ENCODE data around the gene TMEM242. TPM values are rescaled to one million over a fixed set of nuclear protein-coding genes. Genes with fewer than 3 reads are reported as not detected.

TMEM242 gene
- total and polyA plus RNA-seq, 4 donors: 11.2 to 18.2 (median 13.9) TPM

DNA sequence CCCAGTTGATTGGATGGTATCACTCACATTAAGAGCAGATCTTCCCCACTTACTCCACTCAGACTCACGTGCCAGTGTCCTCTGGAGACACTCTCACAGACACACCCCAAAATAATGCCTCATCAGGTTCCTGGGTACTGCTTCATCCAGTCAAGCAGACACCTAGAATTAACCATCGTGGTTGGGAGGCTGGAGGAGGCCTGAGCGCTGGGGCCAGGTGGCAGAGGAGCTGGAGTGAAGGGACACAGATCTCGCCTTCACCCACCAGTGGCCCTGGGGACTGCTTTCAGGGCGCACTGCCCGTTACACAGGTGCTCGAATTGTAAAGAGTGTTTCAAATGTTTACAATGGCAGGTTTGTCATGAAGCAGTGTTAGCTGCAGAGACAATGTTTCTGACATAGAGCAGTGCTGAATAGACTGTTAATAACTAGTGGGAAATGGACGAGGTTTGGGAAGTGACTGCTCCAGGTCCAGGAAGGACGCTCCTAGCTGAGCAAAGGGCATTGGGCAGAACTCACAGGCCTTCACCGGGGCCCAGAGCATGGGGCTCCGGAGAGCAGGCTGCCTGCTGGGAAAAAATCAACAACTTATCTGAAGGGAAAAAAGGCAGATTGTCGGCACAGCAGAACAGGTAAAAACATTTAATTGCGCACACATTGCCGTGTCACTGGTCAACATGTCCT, 38.4 kb downstream of the TMEM242 start:
- Histone ChIP-seq H3K9me3 (ENCODE audit: control insufficient read depth, insufficient read depth, low read length) (no peaks in the 10 kb centered on the region), H3K36me3 (ENCODE audit: control insufficient read depth, insufficient read depth, low read length) (peaks cover 18% of the 10 kb centered on the region), H3K4me3 (ENCODE audit: low read depth, low read length) (no peak overlapping the region), H3K27ac (ENCODE audit: low read depth, low read length) (no peak overlapping the region), H3K27me3 (ENCODE audit: control insufficient read depth, insufficient read depth, low read length) (peaks cover 4% of the 10 kb centered on the region), H3K4me1 (ENCODE audit: control insufficient read depth, insufficient read depth, low read length) (no peaks in the 10 kb centered on the region)
- no peak for DNase-seq (ENCODE audit: low read depth in 4 of 6, low spot score in 6 of 6)
- 88% methylated on average over 14 of the region's 14 CpGs for WGBS (ENCODE audit: insufficient coverage)

DNA sequence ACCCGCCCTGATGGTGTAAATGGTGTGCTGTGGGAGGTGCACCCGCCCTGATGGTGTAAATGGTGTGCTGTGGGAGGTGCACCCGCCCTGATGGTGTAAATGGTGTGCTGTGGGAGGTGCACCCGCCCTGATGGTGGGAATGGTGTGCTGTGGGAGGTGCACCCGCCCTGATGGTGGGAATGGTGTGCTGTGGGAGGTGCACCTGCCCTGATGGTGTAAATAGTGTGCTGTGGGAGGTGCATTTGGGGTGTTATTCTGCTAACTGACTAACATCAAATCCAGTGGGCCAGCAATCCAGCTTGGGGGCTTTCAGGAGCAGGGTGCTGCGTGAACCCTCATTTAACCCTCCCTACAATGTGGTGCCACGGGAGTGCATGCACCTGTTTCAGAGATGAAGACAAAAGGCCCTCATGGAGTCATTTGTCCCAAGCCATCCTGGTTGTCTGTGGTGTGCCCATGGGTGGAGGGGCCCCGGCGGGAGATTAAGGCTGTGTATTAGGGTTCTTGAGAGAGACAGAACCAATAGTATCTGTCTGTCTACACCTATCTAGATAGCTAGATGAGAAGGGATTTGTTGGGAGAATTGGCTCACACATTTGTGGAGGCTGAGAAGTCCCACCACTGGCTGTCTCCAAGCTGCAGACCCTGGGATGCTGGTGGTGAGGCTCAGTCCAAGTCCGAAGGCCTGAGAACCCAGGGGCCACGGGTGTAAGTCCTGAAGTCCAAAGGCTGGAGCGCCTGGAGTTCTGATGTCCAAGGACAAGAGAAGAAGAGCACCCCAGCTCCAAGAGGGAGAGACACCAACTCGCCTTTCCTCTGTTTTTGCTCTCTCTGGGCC, 39.2 kb downstream of the TMEM242 start:
- H3K4me1 ChIP-seq (ENCODE audit: control insufficient read depth, insufficient read depth, low read length): no peaks in the 10 kb centered on the region
- WGBS (ENCODE audit: insufficient coverage): 100% methylated on average over 3 of the region's 13 CpGs
- no peak for DNase-seq (ENCODE audit: low read depth in 4 of 6, low spot score in 6 of 6)
- no peaks in the 10 kb centered on the region for H3K9me3 ChIP-seq (ENCODE audit: control insufficient read depth, insufficient read depth, low read length)
- peaks cover 15% of the 10 kb centered on the region for H3K36me3 ChIP-seq (ENCODE audit: control insufficient read depth, insufficient read depth, low read length)
- no peak overlapping the region for H3K4me3 ChIP-seq (ENCODE audit: low read depth, low read length)
- no peak overlapping the region for H3K27ac ChIP-seq (ENCODE audit: low read depth, low read length)
- H3K27me3 ChIP-seq (ENCODE audit: control insufficient read depth, insufficient read depth, low read length): peaks cover 4% of the 10 kb centered on the region

DNA sequence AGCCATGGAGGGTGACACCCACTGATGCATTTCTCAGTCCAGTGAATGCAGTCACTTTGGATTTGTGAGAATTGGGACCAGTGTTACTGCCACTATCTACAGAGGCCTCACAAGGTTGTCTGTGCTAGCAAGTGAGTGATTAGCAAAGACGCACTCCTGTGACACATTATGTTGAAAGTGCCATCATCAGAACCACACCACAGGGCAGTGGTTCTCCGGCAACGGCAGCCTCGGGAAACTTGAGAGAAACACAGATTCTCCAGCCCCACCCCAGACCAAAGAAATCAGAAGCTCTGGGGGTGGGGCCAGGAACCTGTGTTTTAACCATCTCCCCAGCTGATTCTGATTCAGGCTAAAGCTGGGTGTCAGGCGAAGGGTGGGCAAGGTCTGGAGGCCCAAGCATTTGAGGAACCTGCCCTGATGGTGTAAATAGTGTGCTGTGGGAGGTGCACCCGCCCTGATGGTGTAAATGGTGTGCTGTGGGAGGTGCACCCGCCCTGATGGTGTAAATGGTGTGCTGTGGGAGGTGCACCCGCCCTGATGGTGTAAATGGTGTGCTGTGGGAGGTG, 39.9 kb downstream of the TMEM242 start:
- Histone ChIP-seq H3K4me1 (ENCODE audit: control insufficient read depth, insufficient read depth, low read length) (no peaks in the 10 kb centered on the region), H3K27me3 (ENCODE audit: control insufficient read depth, insufficient read depth, low read length) (peaks cover 4% of the 10 kb centered on the region), H3K36me3 (ENCODE audit: control insufficient read depth, insufficient read depth, low read length) (peaks cover 12% of the 10 kb centered on the region), H3K9me3 (ENCODE audit: control insufficient read depth, insufficient read depth, low read length) (no peaks in the 10 kb centered on the region), H3K27ac (ENCODE audit: low read depth, low read length) (no peak overlapping the region), H3K4me3 (ENCODE audit: low read depth, low read length) (no peak overlapping the region)
- 63% methylated on average over 5 of the region's 8 CpGs for WGBS (ENCODE audit: insufficient coverage)
- no peak for DNase-seq (ENCODE audit: low read depth in 4 of 6, low spot score in 6 of 6)

DNA sequence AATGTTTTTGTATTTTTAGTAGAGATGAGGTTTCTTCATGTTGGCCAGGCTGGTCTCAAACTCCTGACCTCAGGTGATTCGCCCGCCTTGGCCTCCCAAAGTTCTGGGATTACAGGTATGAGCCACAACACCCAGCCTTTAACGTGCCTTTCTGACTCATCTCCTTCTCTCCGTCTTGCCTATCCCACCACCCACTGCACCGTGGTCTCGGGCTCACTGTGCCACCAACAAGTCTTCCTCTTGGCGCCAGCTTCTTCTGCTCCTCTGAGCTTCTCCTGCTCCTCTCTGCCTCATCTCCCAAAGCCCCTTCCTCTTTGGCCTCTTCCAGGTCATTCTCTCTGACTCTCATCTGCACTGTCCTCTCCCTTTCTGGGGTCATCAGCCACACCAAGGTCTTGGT, 41.0 kb downstream of the TMEM242 start:
- no peak for DNase-seq (ENCODE audit: low read depth in 4 of 6, low spot score in 6 of 6)
- 95% methylated on average over 7 of the region's 7 CpGs for WGBS (ENCODE audit: insufficient coverage)

DNA sequence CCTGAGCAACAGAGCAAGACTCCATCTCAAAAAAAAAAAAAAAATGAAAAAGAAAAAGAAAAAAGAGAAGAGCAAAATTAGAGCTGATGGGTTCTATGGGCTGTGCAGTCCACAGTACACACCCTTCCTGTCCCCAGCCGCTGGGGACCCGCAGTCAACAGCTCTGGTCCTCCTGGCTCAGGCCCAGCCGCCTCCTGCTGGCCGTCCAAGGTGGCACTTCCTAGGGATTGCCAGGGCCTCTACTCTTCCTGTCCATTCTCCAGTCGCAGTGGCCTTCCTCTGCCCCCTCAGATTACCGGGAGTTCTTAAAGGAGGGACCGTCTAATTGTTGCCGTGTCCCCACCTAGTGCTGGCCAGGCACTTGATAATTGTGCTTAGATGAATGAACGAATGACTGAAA, 41.7 kb downstream of the TMEM242 start:
- no CpG with 5 or more reads among the region's 9 CpGs for WGBS (ENCODE audit: insufficient coverage)
- Histone ChIP-seq H3K4me3 (ENCODE audit: low read depth, low read length) (no peak overlapping the region), H3K27ac (ENCODE audit: low read depth, low read length) (no peak overlapping the region)

More for the DNA sequence above, 41.0 kb downstream of the TMEM242 start:
- no peak overlapping the region for H3K27ac ChIP-seq (ENCODE audit: low read depth, low read length)
- H3K27me3 ChIP-seq (ENCODE audit: control insufficient read depth, insufficient read depth, low read length): peaks cover 4% of the 10 kb centered on the region
- no peaks in the 10 kb centered on the region for H3K4me1 ChIP-seq (ENCODE audit: control insufficient read depth, insufficient read depth, low read length)
- H3K36me3 ChIP-seq (ENCODE audit: control insufficient read depth, insufficient read depth, low read length): peaks cover 11% of the 10 kb centered on the region
- H3K9me3 ChIP-seq (ENCODE audit: control insufficient read depth, insufficient read depth, low read length): no peaks in the 10 kb centered on the region
- no peak overlapping the region for H3K4me3 ChIP-seq (ENCODE audit: low read depth, low read length)

DNA sequence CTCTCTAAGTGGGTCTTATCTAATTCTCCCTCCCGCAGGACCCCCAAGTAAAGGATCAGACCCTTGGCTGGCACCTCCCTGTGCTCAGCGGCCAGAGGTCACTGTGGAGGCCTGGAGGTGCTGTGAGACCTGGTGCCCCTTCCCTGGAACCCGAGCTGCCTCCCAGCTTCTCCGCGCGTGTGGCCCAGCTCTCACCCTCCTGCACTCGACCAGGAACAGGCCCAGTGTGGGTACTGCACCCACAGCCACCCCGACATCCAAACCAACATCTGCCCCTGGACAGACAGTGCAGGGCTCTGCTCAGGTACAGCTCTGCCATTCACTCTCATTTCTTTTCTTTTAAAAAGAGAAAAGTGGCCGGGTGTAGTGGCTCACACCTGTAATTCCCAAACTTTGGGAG, 42.4 kb downstream of the TMEM242 start:
- H3K27me3 ChIP-seq (ENCODE audit: control insufficient read depth, insufficient read depth, low read length): peaks cover 4% of the 10 kb centered on the region
- 88% methylated on average over 2 of the region's 9 CpGs for WGBS (ENCODE audit: insufficient coverage)
- peaks cover 11% of the 10 kb centered on the region for H3K36me3 ChIP-seq (ENCODE audit: control insufficient read depth, insufficient read depth, low read length)
- H3K4me1 ChIP-seq (ENCODE audit: control insufficient read depth, insufficient read depth, low read length): no peaks in the 10 kb centered on the region
- no peak for DNase-seq (ENCODE audit: low read depth in 4 of 6, low spot score in 6 of 6)
- no peak overlapping the region for H3K27ac ChIP-seq (ENCODE audit: low read depth, low read length)
- H3K9me3 ChIP-seq (ENCODE audit: control insufficient read depth, insufficient read depth, low read length): no peaks in the 10 kb centered on the region
- H3K4me3 ChIP-seq (ENCODE audit: low read depth, low read length): no peak overlapping the region

More for the DNA sequence above, 41.7 kb downstream of the TMEM242 start:
- DNase-seq (ENCODE audit: low read depth in 4 of 6, low spot score in 6 of 6): no peak
- H3K9me3 ChIP-seq (ENCODE audit: control insufficient read depth, insufficient read depth, low read length): no peaks in the 10 kb centered on the region
- peaks cover 4% of the 10 kb centered on the region for H3K27me3 ChIP-seq (ENCODE audit: control insufficient read depth, insufficient read depth, low read length)
- H3K36me3 ChIP-seq (ENCODE audit: control insufficient read depth, insufficient read depth, low read length): peaks cover 11% of the 10 kb centered on the region
- no peaks in the 10 kb centered on the region for H3K4me1 ChIP-seq (ENCODE audit: control insufficient read depth, insufficient read depth, low read length)

DNA sequence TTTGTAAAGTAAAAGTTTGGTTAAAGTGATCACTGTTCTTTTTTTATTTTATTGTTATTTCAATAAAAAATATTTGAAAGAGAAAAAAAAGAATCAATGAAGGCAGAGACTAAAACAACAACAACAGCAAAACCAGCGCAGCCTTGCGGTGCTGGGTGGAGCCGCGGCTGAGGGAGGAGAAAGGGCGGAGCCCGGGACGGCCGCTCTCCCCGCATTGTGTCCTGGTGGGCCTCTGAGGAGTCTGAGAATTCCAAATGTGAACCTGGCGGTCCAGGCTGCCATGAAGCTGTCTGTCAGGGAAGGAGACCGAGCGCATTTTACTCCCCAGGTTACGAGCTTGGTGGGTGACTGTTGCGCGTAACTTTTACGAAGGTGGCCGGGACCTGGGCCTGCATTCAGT, 43.2 kb downstream of the TMEM242 start:
- no peak overlapping the region for H3K27ac ChIP-seq (ENCODE audit: low read depth, low read length)
- H3K4me1 ChIP-seq (ENCODE audit: control insufficient read depth, insufficient read depth, low read length): peaks cover 3% of the 10 kb centered on the region
- no peak for DNase-seq (ENCODE audit: low read depth in 4 of 6, low spot score in 6 of 6)
- WGBS (ENCODE audit: insufficient coverage): 69% methylated on average over 13 of the region's 17 CpGs
- peaks cover 4% of the 10 kb centered on the region for H3K27me3 ChIP-seq (ENCODE audit: control insufficient read depth, insufficient read depth, low read length)
- no peaks in the 10 kb centered on the region for H3K9me3 ChIP-seq (ENCODE audit: control insufficient read depth, insufficient read depth, low read length)
- peaks cover 9% of the 10 kb centered on the region for H3K36me3 ChIP-seq (ENCODE audit: control insufficient read depth, insufficient read depth, low read length)
- H3K4me3 ChIP-seq (ENCODE audit: low read depth, low read length): no peak overlapping the region

DNA sequence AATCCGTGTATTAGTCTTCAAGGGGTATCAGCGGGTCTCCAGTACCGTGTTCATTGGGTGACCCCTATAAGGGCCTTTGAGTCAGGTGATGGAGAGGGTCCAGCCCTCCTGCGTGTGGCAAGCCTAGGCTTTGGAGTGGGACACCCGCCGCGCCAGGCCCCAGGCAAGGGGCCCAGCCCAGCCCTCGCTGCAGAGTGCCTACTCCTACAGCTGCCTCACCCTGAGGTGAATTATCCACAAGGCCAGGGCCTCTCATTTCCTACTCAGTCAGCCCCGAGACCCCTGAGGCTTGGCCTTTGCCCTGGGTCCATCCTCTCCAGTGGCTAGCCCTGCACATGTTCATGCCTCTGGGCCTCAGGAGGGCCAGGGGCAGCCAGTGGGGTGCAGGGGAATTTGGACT, 45.1 kb downstream of the TMEM242 start:
- 91% methylated on average over 5 of the region's 9 CpGs for WGBS (ENCODE audit: insufficient coverage)
- Histone ChIP-seq H3K9me3 (ENCODE audit: control insufficient read depth, insufficient read depth, low read length) (no peaks in the 10 kb centered on the region), H3K4me1 (ENCODE audit: control insufficient read depth, insufficient read depth, low read length) (peaks cover 21% of the 10 kb centered on the region), H3K27me3 (ENCODE audit: control insufficient read depth, insufficient read depth, low read length) (peaks cover 4% of the 10 kb centered on the region), H3K36me3 (ENCODE audit: control insufficient read depth, insufficient read depth, low read length) (no peaks in the 10 kb centered on the region), H3K27ac (ENCODE audit: low read depth, low read length) (no peak overlapping the region), H3K4me3 (ENCODE audit: low read depth, low read length) (no peak overlapping the region)
- DNase-seq (ENCODE audit: low read depth in 4 of 6, low spot score in 6 of 6): no peak

DNA sequence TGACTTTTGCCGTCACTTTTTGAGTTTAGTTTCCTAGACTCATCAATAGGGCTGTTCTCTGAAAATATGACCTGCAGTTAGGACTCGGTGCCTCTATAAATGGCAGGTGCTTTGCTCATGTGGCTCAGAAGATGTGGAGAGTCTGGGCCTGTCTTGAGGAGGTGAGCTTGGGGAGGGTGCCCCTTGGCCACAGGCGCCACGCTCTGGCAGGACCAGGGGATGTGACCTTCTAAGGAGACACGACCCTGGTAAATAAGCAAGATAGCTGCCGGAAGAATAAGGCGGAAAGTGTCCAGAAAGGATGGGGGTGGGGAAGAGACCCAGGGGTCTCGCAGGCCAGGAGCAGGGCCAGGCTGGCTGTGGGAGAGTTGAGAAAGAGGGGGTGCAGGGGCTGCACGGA, 46.6 kb downstream of the TMEM242 start:
- no peaks in the 10 kb centered on the region for H3K9me3 ChIP-seq (ENCODE audit: control insufficient read depth, insufficient read depth, low read length)
- H3K4me3 ChIP-seq (ENCODE audit: low read depth, low read length): no peak overlapping the region
- whole genome bisulfite sequencing (ENCODE audit: insufficient coverage): 86% methylated on average over 7 of the region's 9 CpGs
- H3K36me3 ChIP-seq (ENCODE audit: control insufficient read depth, insufficient read depth, low read length): no peaks in the 10 kb centered on the region
- no peak overlapping the region for H3K27ac ChIP-seq (ENCODE audit: low read depth, low read length)
- H3K4me1 ChIP-seq (ENCODE audit: control insufficient read depth, insufficient read depth, low read length): peaks cover 27% of the 10 kb centered on the region
- DNase-seq (ENCODE audit: low read depth in 4 of 6, low spot score in 6 of 6): no peak
- H3K27me3 ChIP-seq (ENCODE audit: control insufficient read depth, insufficient read depth, low read length): peaks cover 6% of the 10 kb centered on the region
